GM12878 (cell line): ENCODE measurements around the gene NMUR1. TPM values are rescaled to one million over a fixed set of nuclear protein-coding genes. Genes with fewer than 3 reads are reported as not detected.

Experiments
- BHLHE40 ChIP-seq, 2 experiments: fragments of 450-650 bp in 1 of 2; IDR thresholded peaks; 2 replicates each; pipeline ENCODE4 v1.6.1; 2011 to 2017; ENCODE audit warnings: low read depth in 2 of 2, borderline replicate concordance in 1 of 2, improper control_type of control experiment in 1 of 2, low read length in 1 of 2, mild to moderate bottlenecking in 1 of 2
- CREM ChIP-seq: IDR thresholded peaks from 2 replicates; pipeline ENCODE4 v1.6.1; 2014; ENCODE audit warnings: antibody characterized with exemption, low read depth
- DPF2 ChIP-seq: fragments of 450-650 bp; IDR thresholded peaks from 2 replicates; pipeline ENCODE4 v1.6.1; 2017; ENCODE audit warnings: mild to moderate bottlenecking
- EED ChIP-seq: sonication (generic); IDR thresholded peaks from 2 replicates; pipeline ENCODE4 v1.6.1; 2016; ENCODE audit warnings: antibody characterized with exemption, low read depth
- EP300 ChIP-seq, 2 experiments: fragments of 150-350 bp in 1 of 2; IDR thresholded peaks; 2 replicates each; pipeline ENCODE4 v1.6.1; 2011 to 2012; ENCODE audit warnings: low read depth in 2 of 2, low read length in 2 of 2, borderline replicate concordance in 1 of 2, improper control_type of control experiment in 1 of 2, inconsistent platforms in 1 of 2; ENCODE audit not compliant: control insufficient read depth in 1 of 2
- ETV6 ChIP-seq, 2 experiments: fragments of 450-650 bp in 1 of 2; IDR thresholded peaks in 1 of 2; conservative IDR thresholded peaks in 1 of 2; 2 replicates each; pipeline ENCODE4 v1.6.1; 2014; ENCODE audit warnings: antibody characterized with exemption in 1 of 2, borderline replicate concordance in 1 of 2, low read depth in 1 of 2, mild to moderate bottlenecking in 1 of 2, moderate library complexity in 1 of 2
- HDAC2 ChIP-seq: fragments of 200-600 bp; sonication (generic); IDR thresholded peaks from 2 replicates; pipeline ENCODE4 v1.6.1; 2017
- HDAC6 ChIP-seq: fragments of 200-600 bp; sonication (generic); IDR thresholded peaks from one replicate; pipeline ENCODE4 v1.8.0; 2017; ENCODE audit warnings: antibody characterized with exemption; ENCODE audit not compliant: unreplicated experiment
- IRF4 ChIP-seq: IDR thresholded peaks from 2 replicates; pipeline ENCODE4 v1.6.1; 2011; ENCODE audit warnings: low read depth, low read length
- JUNB ChIP-seq: IDR thresholded peaks from 2 replicates; pipeline ENCODE4 v1.6.1; 2016; ENCODE audit warnings: antibody characterized with exemption, mild to moderate bottlenecking
- KAT2A ChIP-seq: conservative IDR thresholded peaks from 2 replicates; pipeline ENCODE4 v1.6.1; 2011; ENCODE audit warnings: low read depth, low read length; ENCODE audit not compliant: control insufficient read depth
- LARP7 ChIP-seq: fragments of 450-650 bp; IDR thresholded peaks from 2 replicates; pipeline ENCODE4 v1.6.1; 2017; ENCODE audit warnings: mild to moderate bottlenecking
- MEF2A ChIP-seq: IDR thresholded peaks from 2 replicates; pipeline ENCODE4 v1.6.1; 2011; ENCODE audit warnings: low read depth, mild to moderate bottlenecking, low read length, moderate library complexity; ENCODE audit not compliant: insufficient read depth
- MXI1 ChIP-seq: fragments of 150-350 bp; IDR thresholded peaks from 2 replicates; pipeline ENCODE4 v1.6.1; 2011; ENCODE audit warnings: low read depth, mild to moderate bottlenecking, inconsistent platforms, low read length, improper control_type of control experiment
- NR2C2 ChIP-seq: IDR thresholded peaks from 2 replicates; pipeline ENCODE4 v1.6.1; 2011; ENCODE audit warnings: borderline replicate concordance, low read depth; ENCODE audit not compliant: control insufficient read depth, insufficient read length
- SIX5 ChIP-seq: IDR thresholded peaks from 2 replicates; pipeline ENCODE4 v1.6.1; 2011; ENCODE audit warnings: mild to moderate bottlenecking, low read depth, low read length, moderate library complexity; ENCODE audit not compliant: severe bottlenecking
- SMAD1 ChIP-seq: fragments of 450-650 bp; IDR thresholded peaks from 2 replicates; pipeline ENCODE4 v1.6.1; 2018; ENCODE audit warnings: mild to moderate bottlenecking, low read depth; ENCODE audit not compliant: partially characterized antibody
- SREBF2 ChIP-seq: IDR thresholded peaks from 2 replicates; pipeline ENCODE4 v1.6.1; 2012; ENCODE audit warnings: mild to moderate bottlenecking, low read length
- SRF ChIP-seq, 2 experiments: IDR thresholded peaks; 2 replicates each; pipeline ENCODE4 v1.6.1; 2011; ENCODE audit warnings: low read depth in 2 of 2, low read length in 2 of 2, mild to moderate bottlenecking in 1 of 2, moderate library complexity in 1 of 2
- SUZ12 ChIP-seq: fragments of 200-600 bp; sonication (generic); IDR thresholded peaks from one replicate; pipeline ENCODE4 v1.6.1; 2018; ENCODE audit warnings: antibody characterized with exemption, mild to moderate bottlenecking; ENCODE audit not compliant: unreplicated experiment
- TARDBP ChIP-seq: IDR thresholded peaks from 2 replicates; pipeline ENCODE4 v1.6.1; 2016; ENCODE audit warnings: borderline replicate concordance
- YBX1 ChIP-seq: fragments of 450-650 bp; IDR thresholded peaks from 2 replicates; pipeline ENCODE4 v1.6.1; 2016; ENCODE audit warnings: antibody characterized with exemption
- polyA plus RNA-seq, 11 experiments: library from polyadenylated mRNA; depleted of rRNA in 4 of 11; unstranded in 6 of 11; stranded (reverse) in 5 of 11; fragments of >200 nt; fragmentation: Nextera tagmentation in 4 of 11; fragmentation: Illumina TruSeq in 1 of 11; extraction: Ambion mirVana in 4 of 11; extraction: Trizol in 1 of 11; gene quantifications; 1 replicate in 1 of 11; 2 replicates in 10 of 11; pipeline versions ENCODE4 v1.2.1 to v1.2.3, GENCODE V29; 2011 to 2016; ENCODE audit warnings: inconsistent platforms in 2 of 11, missing spikeins in 2 of 11, low read depth in 1 of 11
- total RNA-seq, 4 experiments: library from RNA; depleted of rRNA in 3 of 4; stranded (reverse); fragments of >200 nt in 3 of 4; fragmentation: Illumina TruSeq in 1 of 4; extraction: Trizol in 1 of 4; gene quantifications; 2 replicates each; pipeline versions ENCODE4 v1.2.1 to v1.2.3, GENCODE V29; 2013 to 2021
- TF ChIP-seq, protein P1 (sequence below): IDR thresholded peaks from 2 replicates; pipeline ENCODE4 v1.6.1; 2011; ENCODE audit warnings: mild to moderate bottlenecking, low read depth, low read length, moderate library complexity; ENCODE audit not compliant: insufficient replicate concordance
- TF ChIP-seq, protein P2 (sequence below): fragments of 450-650 bp; formaldehyde crosslinking; IDR thresholded peaks from 2 replicates; pipeline ENCODE4 v1.5.0; 2022; ENCODE audit warnings: mild to moderate bottlenecking, missing genetic modification characterization
- TF ChIP-seq, protein P3 (sequence below): fragments of 450-650 bp; IDR thresholded peaks from 2 replicates; pipeline ENCODE4 v1.6.1; 2017; ENCODE audit warnings: mild to moderate bottlenecking, low read depth, inconsistent platforms; ENCODE audit not compliant: poor library complexity, severe bottlenecking

The NMUR1 gene
- total and polyA plus RNA-seq, 10 of the 15 experiments (the other 5 are each of a cell fraction or from before 2014, with no cell fraction given), result under 0.01 to 0.08 (median 0.02) TPM; not detected in 5

DNA sequence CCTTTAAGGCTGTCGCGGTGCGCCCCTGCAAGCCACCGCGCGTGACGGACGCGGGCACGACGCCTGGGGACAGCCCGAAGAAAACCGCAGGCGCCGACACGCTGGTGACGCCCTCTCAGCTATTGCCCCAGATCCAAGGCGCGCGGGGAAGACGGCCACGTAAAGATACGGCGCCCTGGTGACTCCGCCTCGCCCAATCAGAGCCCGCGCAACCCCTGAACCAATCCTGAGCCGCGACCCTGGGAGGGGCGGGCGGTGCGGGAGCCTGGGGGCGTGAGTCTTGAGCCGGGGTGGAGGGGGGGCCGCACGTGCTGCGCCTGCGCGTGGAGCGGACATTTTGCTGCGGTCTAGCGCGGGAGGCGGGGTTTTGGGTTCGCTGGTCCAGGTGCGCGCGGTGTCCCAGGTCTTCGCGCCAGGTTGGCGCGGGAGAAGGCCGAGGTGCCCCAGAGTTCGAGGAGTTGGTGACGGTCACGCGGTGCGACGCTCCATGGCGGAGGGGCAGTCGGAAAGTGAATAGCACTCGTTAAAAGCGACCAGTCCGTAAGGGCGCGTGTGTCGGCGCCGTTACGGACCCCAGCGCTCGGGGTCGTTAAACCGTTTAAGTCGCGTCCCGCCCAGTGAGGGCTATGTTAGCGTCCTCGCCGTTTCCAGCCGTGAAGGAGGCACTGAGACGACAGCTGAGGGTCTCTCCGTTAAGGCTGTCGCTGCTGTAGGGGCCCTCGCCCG is 15.9 kb downstream of the NMUR1 start (continued):
- TF ChIP-seq, protein P1, sequence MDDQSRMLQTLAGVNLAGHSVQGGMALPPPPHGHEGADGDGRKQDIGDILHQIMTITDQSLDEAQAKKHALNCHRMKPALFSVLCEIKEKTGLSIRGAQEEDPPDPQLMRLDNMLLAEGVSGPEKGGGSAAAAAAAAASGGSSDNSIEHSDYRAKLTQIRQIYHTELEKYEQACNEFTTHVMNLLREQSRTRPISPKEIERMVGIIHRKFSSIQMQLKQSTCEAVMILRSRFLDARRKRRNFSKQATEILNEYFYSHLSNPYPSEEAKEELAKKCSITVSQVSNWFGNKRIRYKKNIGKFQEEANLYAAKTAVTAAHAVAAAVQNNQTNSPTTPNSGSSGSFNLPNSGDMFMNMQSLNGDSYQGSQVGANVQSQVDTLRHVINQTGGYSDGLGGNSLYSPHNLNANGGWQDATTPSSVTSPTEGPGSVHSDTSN, result peak; percentile 23
- TF ChIP-seq SUZ12, result no peak
- TF ChIP-seq SRF (IDR thresholded peaks at IDR 0.05; ENCODE audit: low read depth in 2 of 2, low read length in 2 of 2), result no peak
- peak; percentile 84 for TF ChIP-seq CREM
- TF ChIP-seq, protein P2, sequence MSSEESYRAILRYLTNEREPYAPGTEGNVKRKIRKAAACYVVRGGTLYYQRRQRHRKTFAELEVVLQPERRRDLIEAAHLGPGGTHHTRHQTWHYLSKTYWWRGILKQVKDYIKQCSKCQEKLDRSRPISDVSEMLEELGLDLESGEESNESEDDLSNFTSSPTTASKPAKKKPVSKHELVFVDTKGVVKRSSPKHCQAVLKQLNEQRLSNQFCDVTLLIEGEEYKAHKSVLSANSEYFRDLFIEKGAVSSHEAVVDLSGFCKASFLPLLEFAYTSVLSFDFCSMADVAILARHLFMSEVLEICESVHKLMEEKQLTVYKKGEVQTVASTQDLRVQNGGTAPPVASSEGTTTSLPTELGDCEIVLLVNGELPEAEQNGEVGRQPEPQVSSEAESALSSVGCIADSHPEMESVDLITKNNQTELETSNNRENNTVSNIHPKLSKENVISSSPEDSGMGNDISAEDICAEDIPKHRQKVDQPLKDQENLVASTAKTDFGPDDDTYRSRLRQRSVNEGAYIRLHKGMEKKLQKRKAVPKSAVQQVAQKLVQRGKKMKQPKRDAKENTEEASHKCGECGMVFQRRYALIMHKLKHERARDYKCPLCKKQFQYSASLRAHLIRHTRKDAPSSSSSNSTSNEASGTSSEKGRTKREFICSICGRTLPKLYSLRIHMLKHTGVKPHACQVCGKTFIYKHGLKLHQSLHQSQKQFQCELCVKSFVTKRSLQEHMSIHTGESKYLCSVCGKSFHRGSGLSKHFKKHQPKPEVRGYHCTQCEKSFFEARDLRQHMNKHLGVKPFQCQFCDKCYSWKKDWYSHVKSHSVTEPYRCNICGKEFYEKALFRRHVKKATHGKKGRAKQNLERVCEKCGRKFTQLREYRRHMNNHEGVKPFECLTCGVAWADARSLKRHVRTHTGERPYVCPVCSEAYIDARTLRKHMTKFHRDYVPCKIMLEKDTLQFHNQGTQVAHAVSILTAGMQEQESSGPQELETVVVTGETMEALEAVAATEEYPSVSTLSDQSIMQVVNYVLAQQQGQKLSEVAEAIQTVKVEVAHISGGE (CRISPR knock-in tag), result no peak
- TF ChIP-seq MXI1, result peak; percentile 87
- TF ChIP-seq MEF2A, result no peak
- no peak for TF ChIP-seq ETV6 (conservative IDR thresholded peaks at IDR 0.05 in 1 of 2, IDR thresholded peaks at IDR 0.05 in 1 of 2; ENCODE audit: borderline replicate concordance in 1 of 2, low read depth in 1 of 2)
- no peak for TF ChIP-seq JUNB
- no peak for TF ChIP-seq HDAC2
- no peak for TF ChIP-seq KAT2A
- TF ChIP-seq SIX5, result no peak
- TF ChIP-seq YBX1, result no peak
- no peak for TF ChIP-seq NR2C2
- no peak for TF ChIP-seq SREBF2
- TF ChIP-seq, protein P3, sequence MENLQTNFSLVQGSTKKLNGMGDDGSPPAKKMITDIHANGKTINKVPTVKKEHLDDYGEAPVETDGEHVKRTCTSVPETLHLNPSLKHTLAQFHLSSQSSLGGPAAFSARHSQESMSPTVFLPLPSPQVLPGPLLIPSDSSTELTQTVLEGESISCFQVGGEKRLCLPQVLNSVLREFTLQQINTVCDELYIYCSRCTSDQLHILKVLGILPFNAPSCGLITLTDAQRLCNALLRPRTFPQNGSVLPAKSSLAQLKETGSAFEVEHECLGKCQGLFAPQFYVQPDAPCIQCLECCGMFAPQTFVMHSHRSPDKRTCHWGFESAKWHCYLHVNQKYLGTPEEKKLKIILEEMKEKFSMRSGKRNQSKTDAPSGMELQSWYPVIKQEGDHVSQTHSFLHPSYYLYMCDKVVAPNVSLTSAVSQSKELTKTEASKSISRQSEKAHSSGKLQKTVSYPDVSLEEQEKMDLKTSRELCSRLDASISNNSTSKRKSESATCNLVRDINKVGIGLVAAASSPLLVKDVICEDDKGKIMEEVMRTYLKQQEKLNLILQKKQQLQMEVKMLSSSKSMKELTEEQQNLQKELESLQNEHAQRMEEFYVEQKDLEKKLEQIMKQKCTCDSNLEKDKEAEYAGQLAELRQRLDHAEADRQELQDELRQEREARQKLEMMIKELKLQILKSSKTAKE, result no peak
- TF ChIP-seq BHLHE40 (IDR thresholded peaks at IDR 0.05; ENCODE audit: borderline replicate concordance in 1 of 2, low read depth in 2 of 2, low read length in 1 of 2), result peak; percentile 93 to 97
- no peak for TF ChIP-seq HDAC6
- no peak for TF ChIP-seq IRF4
- no peak for TF ChIP-seq SMAD1
- TF ChIP-seq DPF2, result peak; percentile 39; the same call in 1 of the 2 replicates
- no peak for TF ChIP-seq EED
- TF ChIP-seq LARP7, result peak; percentile 50
- no peak for TF ChIP-seq EP300 (IDR thresholded peaks at IDR 0.05; ENCODE audit: borderline replicate concordance in 1 of 2, control insufficient read depth in 1 of 2, low read depth in 2 of 2, low read length in 2 of 2)
- no peak for TF ChIP-seq TARDBP
